Suprapubic skin (tissue), 4 donors: Measurements from ENCODE around the gene VTI1A. TPM values are rescaled to one million over a fixed set of nuclear protein-coding genes. Genes with fewer than 3 reads are reported as not detected.

Experiments used
- DNase-seq, 2 donors: peaks; one replicate each; pipeline ENCODE4 v3.0.0-alpha.2; 2019; ENCODE audit warnings: low spot score in 2 of 2
- H3K27ac ChIP-seq: fragments of 200-600 bp; sonication (generic); one replicate; pipeline ENCODE4 v1.5.1; 2019
- H3K27me3 ChIP-seq: fragments of 200-600 bp; sonication (generic); one replicate; pipeline ENCODE4 v1.5.1; 2019
- H3K36me3 ChIP-seq: fragments of 200-600 bp; sonication (generic); one replicate; pipeline ENCODE4 v1.5.1; 2019
- H3K4me1 ChIP-seq: fragments of 200-600 bp; sonication (generic); one replicate; pipeline ENCODE4 v1.5.1; 2019
- H3K4me3 ChIP-seq: fragments of 200-600 bp; sonication (generic); one replicate; pipeline ENCODE4 v1.5.1; 2019; ENCODE audit warnings: mild to moderate bottlenecking
- H3K9me3 ChIP-seq: fragments of 200-600 bp; sonication (generic); one replicate; pipeline ENCODE4 v1.5.1; 2019
- CTCF ChIP-seq, 2 donors: fragments of 200-600 bp in 1 of 2; fragments of 450-650 bp in 1 of 2; sonication (generic) in 1 of 2; IDR thresholded peaks; one replicate each; pipeline ENCODE4 v1.5.1; 2016 to 2019; ENCODE audit warnings: antibody characterized with exemption in 2 of 2, mild to moderate bottlenecking in 1 of 2, moderate library complexity in 1 of 2
- EP300 ChIP-seq: sonication (generic); formaldehyde crosslinking; IDR thresholded peaks from one replicate; pipeline ENCODE4 v1.6.1; 2017; ENCODE audit warnings: antibody characterized with exemption
- POLR2A ChIP-seq, 2 donors: fragments of 450-650 bp; IDR thresholded peaks; one replicate each; pipeline ENCODE4 v1.6.1; 2017; ENCODE audit warnings: antibody characterized with exemption in 2 of 2, mild to moderate bottlenecking in 2 of 2, moderate library complexity in 2 of 2
- POLR2AphosphoS5 ChIP-seq, 3 donors: sonication (generic); formaldehyde crosslinking; IDR thresholded peaks; one replicate each; pipeline ENCODE4 v1.6.1; 2017; ENCODE audit warnings: antibody characterized with exemption in 3 of 3
- WGBS: methylation state at CpG from one replicate; pipeline ENCODE4 v1.1.5; 2018; 5-methylcytosine and 5-hydroxymethylcytosine counted together
- total RNA-seq, 4 donors: library from RNA; depleted of rRNA; stranded (reverse); fragments of >200 nt; gene quantifications; one replicate each; pipeline ENCODE4 v1.1.0, GENCODE V29; 2016

VTI1A gene
- total RNA-seq, 4 donors from 2014 or later: 43.0 to 81.0 (median 49.2) TPM

- no peak for DNase-seq
- Histone ChIP-seq H3K4me1 (peaks cover 3% of the 10 kb centered on the region), H3K36me3 (no peaks in the 10 kb centered on the region), H3K9me3 (peaks cover 6% of the 10 kb centered on the region), H3K4me3 (no peak overlapping the region), H3K27ac (no peak overlapping the region), H3K27me3 (no peaks in the 10 kb centered on the region)
- no peak for TF ChIP-seq CTCF (IDR thresholded peaks at IDR 0.05)
- TF ChIP-seq POLR2AphosphoS5 (IDR thresholded peaks at IDR 0.05): no peak
- TF ChIP-seq EP300: no peak
- no peak for TF ChIP-seq POLR2A (IDR thresholded peaks at IDR 0.05)
- 86% methylated on average over 24 of the region's 27 CpGs for WGBS
Observed at GRCh38 chr10:112844681-112845544, 397.9 kb downstream of the VTI1A start.

- Histone ChIP-seq H3K9me3 (peaks cover 6% of the 10 kb centered on the region), H3K36me3 (no peaks in the 10 kb centered on the region), H3K4me1 (peaks cover 9% of the 10 kb centered on the region), H3K4me3 (no peak overlapping the region), H3K27ac (no peak overlapping the region), H3K27me3 (no peaks in the 10 kb centered on the region)
- WGBS: 96% methylated on average over 2 of the region's 2 CpGs
- TF ChIP-seq POLR2AphosphoS5 (IDR thresholded peaks at IDR 0.05) (no peak), POLR2A (IDR thresholded peaks at IDR 0.05) (no peak), EP300 (no peak), CTCF (IDR thresholded peaks at IDR 0.05) (no peak)
- DNase-seq: no peak
Observed at GRCh38 chr10:112847778-112848177, 400.8 kb downstream of the VTI1A start.

GRCh38 chr10:112848228-112848627, 401.2 kb downstream of the VTI1A start:
- H3K4me3 ChIP-seq: no peak overlapping the region
- WGBS: 73% methylated on average over 2 of the region's 2 CpGs
- TF ChIP-seq POLR2A (IDR thresholded peaks at IDR 0.05) (no peak), EP300 (no peak), POLR2AphosphoS5 (IDR thresholded peaks at IDR 0.05) (no peak), CTCF (IDR thresholded peaks at IDR 0.05) (no peak)

GRCh38 chr10:112848868-112849430, 401.9 kb downstream of the VTI1A start:
- H3K36me3 ChIP-seq: no peaks in the 10 kb centered on the region
- 90% methylated on average over 2 of the region's 3 CpGs for WGBS
- no peak for TF ChIP-seq EP300
- TF ChIP-seq POLR2A (IDR thresholded peaks at IDR 0.05): no peak
- no peak for TF ChIP-seq CTCF (IDR thresholded peaks at IDR 0.05)
- no peak for TF ChIP-seq POLR2AphosphoS5 (IDR thresholded peaks at IDR 0.05)
- no peak overlapping the region for H3K27ac ChIP-seq
- no peak for DNase-seq
- H3K4me1 ChIP-seq: peaks cover 9% of the 10 kb centered on the region
- no peaks in the 10 kb centered on the region for H3K27me3 ChIP-seq
- peaks cover 6% of the 10 kb centered on the region for H3K9me3 ChIP-seq
- H3K4me3 ChIP-seq: no peak overlapping the region

More at GRCh38 chr10:112848228-112848627, 401.2 kb downstream of the VTI1A start:
- H3K9me3 ChIP-seq: peaks cover 6% of the 10 kb centered on the region
- H3K27ac ChIP-seq: no peak overlapping the region
- H3K36me3 ChIP-seq: no peaks in the 10 kb centered on the region
- H3K27me3 ChIP-seq: no peaks in the 10 kb centered on the region
- no peak for DNase-seq
- peaks cover 9% of the 10 kb centered on the region for H3K4me1 ChIP-seq

GRCh38 chr10:112849546-112849945, 402.5 kb downstream of the VTI1A start:
- TF ChIP-seq POLR2A (IDR thresholded peaks at IDR 0.05): no peak
- TF ChIP-seq EP300: no peak
- Histone ChIP-seq H3K36me3 (no peaks in the 10 kb centered on the region), H3K27me3 (no peaks in the 10 kb centered on the region), H3K4me3 (no peak overlapping the region), H3K9me3 (peaks cover 6% of the 10 kb centered on the region), H3K27ac (no peak overlapping the region), H3K4me1 (peaks cover 9% of the 10 kb centered on the region)
- DNase-seq: no peak
- WGBS: 90% methylated on average over 6 of the region's 6 CpGs
